GM08714 (cell line): ENCODE data around the gene ANKRD53.
"Not testable (repeated sequence)": the region's sequence is repeated elsewhere in the genome, so short reads cannot be mapped to it uniquely, and the experiment has no call there.

Experiments
- H3K4me3 ChIP-seq: fragments of 200-500 bp; sonication (Bioruptor generic); 2 replicates; pipeline ENCODE4 v1.5.1; 2014; ENCODE audit warnings: mild to moderate bottlenecking, low read length, inconsistent platforms
- ZNF274 ChIP-seq: IDR thresholded peaks from 2 replicates; pipeline ENCODE4 v1.6.1; 2012; ENCODE audit warnings: mild to moderate bottlenecking, low read depth, low read length

Gene ANKRD53

GRCh38 chr2:70985956-70986355, 7.5 kb downstream of the ANKRD53 start:
- no peak for TF ChIP-seq ZNF274
- H3K4me3 ChIP-seq, result no peak overlapping the region

- no peak overlapping the region for H3K4me3 ChIP-seq
- no peak for TF ChIP-seq ZNF274
Measured at GRCh38 chr2:70986499-70987189, 8.2 kb downstream of the ANKRD53 start.

GRCh38 chr2:70987386-70987785, 9.0 kb downstream of the ANKRD53 start:
- no peak for TF ChIP-seq ZNF274
- no peak overlapping the region for H3K4me3 ChIP-seq

- no peak overlapping the region for H3K4me3 ChIP-seq
Measured at GRCh38 chr2:70988151-70988550, 9.7 kb downstream of the ANKRD53 start.

GRCh38 chr2:70988726-70989648, 10.6 kb downstream of the ANKRD53 start:
- no peak overlapping the region for H3K4me3 ChIP-seq
- TF ChIP-seq ZNF274, result no peak

More at GRCh38 chr2:70988151-70988550, 9.7 kb downstream of the ANKRD53 start:
- no peak for TF ChIP-seq ZNF274

- TF ChIP-seq ZNF274, result no peak
- H3K4me3 ChIP-seq, result no peak overlapping the region
Measured at GRCh38 chr2:70990216-70990615, 11.8 kb downstream of the ANKRD53 start.

- TF ChIP-seq ZNF274, result no peak
- no peak overlapping the region for H3K4me3 ChIP-seq
Measured at GRCh38 chr2:70991142-70991541, 12.7 kb downstream of the ANKRD53 start.

- no peak overlapping the region for H3K4me3 ChIP-seq
- no peak for TF ChIP-seq ZNF274
Measured at GRCh38 chr2:70991742-70992141, 13.3 kb downstream of the ANKRD53 start.

GRCh38 chr2:70992945-70993853, 14.8 kb downstream of the ANKRD53 start:
- no peak for TF ChIP-seq ZNF274
- peak overlapping the region; percentile 77 for H3K4me3 ChIP-seq

GRCh38 chr2:70994009-70994698, 15.7 kb downstream of the ANKRD53 start:
- H3K4me3 ChIP-seq, result peak overlapping the region; percentile 77
- no peak for TF ChIP-seq ZNF274

GRCh38 chr2:70994699-70995425, 16.4 kb downstream of the ANKRD53 start, which contains the start of gene TEX261:
Gene TEX261 (minus strand): TSS chr2:70994873. CDS start chr2:70994757, 116 bp downstream.
- H3K4me3 ChIP-seq, result peak within 1 kb of the TSS; percentile 90
- no peak for TF ChIP-seq ZNF274

- TF ChIP-seq ZNF274, result no peak
- peak overlapping the region; percentile 90 for H3K4me3 ChIP-seq
Measured at GRCh38 chr2:70995426-70995729, 16.9 kb downstream of the ANKRD53 start.

GRCh38 chr2:70998885-70999284, 20.5 kb downstream of the ANKRD53 start:
- not testable (repeated sequence) for H3K4me3 ChIP-seq
